ENCODE measurements around the gene DNAJB13.

Gene DNAJB13

GRCh38 chr11:73988227-73988626, 37.4 kb downstream of the DNAJB13 start:
- no peak for DNase-seq (ENCODE audit: low read depth, low spot score)
- Histone ChIP-seq H3K4me3 (no peak overlapping the region), H3K9ac (ENCODE audit: insufficient read length) (no peak overlapping the region), H3K36me3 (ENCODE audit: insufficient read depth, low read length) (no peaks in the 10 kb centered on the region), H3K9me3 (ENCODE audit: low read depth, low read length) (no peaks in the 10 kb centered on the region), H3K27ac (no peak overlapping the region)
- TF ChIP-seq POLR2AphosphoS5 (IDR thresholded peaks at IDR 0.05; ENCODE audit: borderline replicate concordance, low read depth, low read length) (no peak), FOXP2 (optimal IDR thresholded peaks at IDR 0.05; ENCODE audit: control extremely low read depth, extremely low read length, insufficient read depth) (no peak), EZH2 (IDR thresholded peaks at IDR 0.05) (no peak)

- Histone ChIP-seq H3K27ac (no peak overlapping the region), H3K9ac (ENCODE audit: insufficient read length) (no peak overlapping the region), H3K4me3 (no peak overlapping the region), H3K36me3 (ENCODE audit: insufficient read depth, low read length) (no peaks in the 10 kb centered on the region), H3K9me3 (ENCODE audit: low read depth, low read length) (no peaks in the 10 kb centered on the region)
- TF ChIP-seq POLR2AphosphoS5 (IDR thresholded peaks at IDR 0.05; ENCODE audit: borderline replicate concordance, low read depth, low read length) (no peak), FOXP2 (optimal IDR thresholded peaks at IDR 0.05; ENCODE audit: control extremely low read depth, extremely low read length, insufficient read depth) (no peak), EZH2 (IDR thresholded peaks at IDR 0.05) (no peak)
- no peak for DNase-seq (ENCODE audit: low read depth, low spot score)
Observed at GRCh38 chr11:73989156-73989555, 38.3 kb downstream of the DNAJB13 start.

GRCh38 chr11:73990730-73991129, 39.9 kb downstream of the DNAJB13 start:
- no peaks in the 10 kb centered on the region for H3K9me3 ChIP-seq (ENCODE audit: low read depth, low read length)
- H3K9ac ChIP-seq (ENCODE audit: insufficient read length) = no peak overlapping the region
- no peak overlapping the region for H3K4me3 ChIP-seq
- TF ChIP-seq POLR2AphosphoS5 (IDR thresholded peaks at IDR 0.05; ENCODE audit: borderline replicate concordance, low read depth, low read length) = no peak
- no peak for TF ChIP-seq FOXP2 (optimal IDR thresholded peaks at IDR 0.05; ENCODE audit: control extremely low read depth, extremely low read length, insufficient read depth)
- TF ChIP-seq EZH2 (IDR thresholded peaks at IDR 0.05) = no peak
- no peaks in the 10 kb centered on the region for H3K36me3 ChIP-seq (ENCODE audit: insufficient read depth, low read length)
- H3K27ac ChIP-seq = no peak overlapping the region
- DNase-seq (ENCODE audit: low read depth, low spot score) = no peak

- Histone ChIP-seq H3K4me3 (no peak overlapping the region), H3K27ac (no peak overlapping the region), H3K9me3 (ENCODE audit: low read depth, low read length) (no peaks in the 10 kb centered on the region), H3K9ac (ENCODE audit: insufficient read length) (no peak overlapping the region), H3K36me3 (ENCODE audit: insufficient read depth, low read length) (no peaks in the 10 kb centered on the region)
- TF ChIP-seq EZH2 (IDR thresholded peaks at IDR 0.05) (no peak), POLR2AphosphoS5 (IDR thresholded peaks at IDR 0.05; ENCODE audit: borderline replicate concordance, low read depth, low read length) (no peak), FOXP2 (optimal IDR thresholded peaks at IDR 0.05; ENCODE audit: control extremely low read depth, extremely low read length, insufficient read depth) (no peak)
- no peak for DNase-seq (ENCODE audit: low read depth, low spot score)
Observed at GRCh38 chr11:73991471-73992006, 40.7 kb downstream of the DNAJB13 start.

- TF ChIP-seq EZH2 (IDR thresholded peaks at IDR 0.05) = no peak
- TF ChIP-seq FOXP2 (optimal IDR thresholded peaks at IDR 0.05; ENCODE audit: control extremely low read depth, extremely low read length, insufficient read depth) = no peak
- TF ChIP-seq POLR2AphosphoS5 (IDR thresholded peaks at IDR 0.05; ENCODE audit: borderline replicate concordance, low read depth, low read length) = no peak
- Histone ChIP-seq H3K27ac (no peak overlapping the region), H3K9ac (ENCODE audit: insufficient read length) (no peak overlapping the region), H3K36me3 (ENCODE audit: insufficient read depth, low read length) (no peaks in the 10 kb centered on the region), H3K4me3 (no peak overlapping the region), H3K9me3 (ENCODE audit: low read depth, low read length) (no peaks in the 10 kb centered on the region)
- DNase-seq (ENCODE audit: low read depth, low spot score) = no peak
Observed at GRCh38 chr11:73995247-73995646, 44.4 kb downstream of the DNAJB13 start.

- Histone ChIP-seq H3K9me3 (ENCODE audit: low read depth, low read length) (no peaks in the 10 kb centered on the region), H3K9ac (ENCODE audit: insufficient read length) (no peak overlapping the region), H3K4me3 (no peak overlapping the region), H3K27ac (no peak overlapping the region), H3K36me3 (ENCODE audit: insufficient read depth, low read length) (no peaks in the 10 kb centered on the region)
- TF ChIP-seq EZH2 (IDR thresholded peaks at IDR 0.05) = no peak
- TF ChIP-seq POLR2AphosphoS5 (IDR thresholded peaks at IDR 0.05; ENCODE audit: borderline replicate concordance, low read depth, low read length) = no peak
- TF ChIP-seq FOXP2 (optimal IDR thresholded peaks at IDR 0.05; ENCODE audit: control extremely low read depth, extremely low read length, insufficient read depth) = no peak
- no peak for DNase-seq (ENCODE audit: low read depth, low spot score)
Observed at GRCh38 chr11:73995731-73996130, 44.9 kb downstream of the DNAJB13 start.

GRCh38 chr11:73996161-73996747, 45.4 kb downstream of the DNAJB13 start:
- H3K9ac ChIP-seq (ENCODE audit: insufficient read length) = no peak overlapping the region
- H3K9me3 ChIP-seq (ENCODE audit: low read depth, low read length) = no peaks in the 10 kb centered on the region
- no peak overlapping the region for H3K27ac ChIP-seq
- DNase-seq (ENCODE audit: low read depth, low spot score) = no peak
- TF ChIP-seq EZH2 (IDR thresholded peaks at IDR 0.05) (no peak), POLR2AphosphoS5 (IDR thresholded peaks at IDR 0.05; ENCODE audit: borderline replicate concordance, low read depth, low read length) (no peak), FOXP2 (optimal IDR thresholded peaks at IDR 0.05; ENCODE audit: control extremely low read depth, extremely low read length, insufficient read depth) (no peak)
- no peaks in the 10 kb centered on the region for H3K36me3 ChIP-seq (ENCODE audit: insufficient read depth, low read length)
- H3K4me3 ChIP-seq = no peak overlapping the region

- Histone ChIP-seq H3K27ac (no peak overlapping the region), H3K9ac (ENCODE audit: insufficient read length) (no peak overlapping the region), H3K36me3 (ENCODE audit: insufficient read depth, low read length) (no peaks in the 10 kb centered on the region), H3K9me3 (ENCODE audit: low read depth, low read length) (no peaks in the 10 kb centered on the region), H3K4me3 (no peak overlapping the region)
- TF ChIP-seq POLR2AphosphoS5 (IDR thresholded peaks at IDR 0.05; ENCODE audit: borderline replicate concordance, low read depth, low read length) = no peak
- TF ChIP-seq FOXP2 (optimal IDR thresholded peaks at IDR 0.05; ENCODE audit: control extremely low read depth, extremely low read length, insufficient read depth) = no peak
- TF ChIP-seq EZH2 (IDR thresholded peaks at IDR 0.05) = no peak
- DNase-seq (ENCODE audit: low read depth, low spot score) = no peak
Observed at GRCh38 chr11:73997120-73997770, 46.4 kb downstream of the DNAJB13 start.

All from SK-N-MC (cell line).